IMR-90 (cell line): ENCODE results near the gene UCHL5. TPM values are rescaled to one million over a fixed set of nuclear protein-coding genes. Genes with fewer than 3 reads are reported as not detected.
"Not testable (repeated sequence)": the region's sequence is repeated elsewhere in the genome, so short reads cannot be mapped to it uniquely, and the experiment has no call there.

ENCODE experiments used
- ATAC-seq: fragments of 200-7000 bp; cut with Tn5 transposase; 2 replicates; pipeline ENCODE4 v1.9.1; 2020; ENCODE audit warnings: low read depth, mild to moderate bottlenecking, moderate library complexity
- BruUV-seq: library from RNA; stranded (reverse); fragments of 400-500 nt; replicated peaks from 2 replicates; lab custom pipeline; 2021; lab: Mats Ljungman, UMichigan
- CTCF ChIA-PET: fragments of 300-600 bp; formaldehyde crosslinking; extraction: SDS; loops from one replicate; lab custom pipeline; 2021; ENCODE audit warnings: antibody characterized with exemption; lab: Yijun Ruan, JAX
- POLR2A ChIA-PET: fragments of 300-600 bp; sonication (Branson Sonifier 250); formaldehyde crosslinking; loops from one replicate; lab custom pipeline; 2022; ENCODE audit warnings: antibody characterized with exemption; ENCODE audit not compliant: unreplicated experiment; lab: Charles Lee
- DNase-seq: peaks from one replicate; pipeline ENCODE4 v3.0.0; 2013
- H2AFZ ChIP-seq: replicated peaks from 2 replicates; pipeline ENCODE3; 2013; ENCODE audit warnings: low read length, mild to moderate bottlenecking; ENCODE audit not compliant: poor library complexity
- H2AK5ac ChIP-seq: 2 replicates; pipeline ENCODE4 v1.6.1; 2013; ENCODE audit warnings: low read depth, low read length, inconsistent platforms
- H2AK9ac ChIP-seq: replicated peaks from 2 replicates; pipeline ENCODE3; 2013; ENCODE audit warnings: mild to moderate bottlenecking, low read depth, low read length, moderate library complexity; ENCODE audit not compliant: poor library complexity
- H2BK120ac ChIP-seq: 2 replicates; pipeline ENCODE4 v1.6.1; 2013; ENCODE audit warnings: low read depth, low read length, inconsistent platforms
- H2BK15ac ChIP-seq: 3 replicates; pipeline ENCODE4 v1.6.1; 2013; ENCODE audit warnings: low read depth, low read length, inconsistent platforms
- H2BK20ac ChIP-seq: 2 replicates; pipeline ENCODE4 v1.6.1; 2013; ENCODE audit warnings: low read depth, mild to moderate bottlenecking, inconsistent platforms, low read length, moderate library complexity
- H2BK5ac ChIP-seq: 2 replicates; pipeline ENCODE4 v1.6.1; 2013; ENCODE audit warnings: mild to moderate bottlenecking, low read depth, low read length, inconsistent platforms; ENCODE audit not compliant: poor library complexity, severe bottlenecking
- H3K14ac ChIP-seq: replicated peaks from 2 replicates; pipeline ENCODE4 v1.6.1; 2013; ENCODE audit warnings: low read depth, low read length, inconsistent platforms
- H3K18ac ChIP-seq: 2 replicates; pipeline ENCODE4 v1.6.1; 2013; ENCODE audit warnings: low read depth, low read length, control low read depth
- H3K23ac ChIP-seq: 2 replicates; pipeline ENCODE4 v1.6.1; 2013; ENCODE audit warnings: low read depth, low read length, inconsistent platforms
- H3K27ac ChIP-seq: 2 replicates; pipeline ENCODE4 v1.5.1; 2013; ENCODE audit warnings: mild to moderate bottlenecking, control low read depth, low read length; ENCODE audit not compliant: insufficient read depth
- H3K27me3 ChIP-seq: 2 replicates; pipeline ENCODE4 v1.6.1; 2013; ENCODE audit warnings: low read length; ENCODE audit not compliant: control insufficient read depth, insufficient read depth
- H3K36me3 ChIP-seq: 2 replicates; pipeline ENCODE4 v1.6.1; 2013; ENCODE audit warnings: low read length, mixed read lengths; ENCODE audit not compliant: control insufficient read depth, insufficient read depth
- H3K4ac ChIP-seq: 2 replicates; pipeline ENCODE4 v1.6.1; 2013; ENCODE audit warnings: low read depth, low read length, inconsistent platforms
- H3K4me1 ChIP-seq: 2 replicates; pipeline ENCODE4 v1.6.1; 2013; ENCODE audit warnings: low read length, mixed read lengths; ENCODE audit not compliant: control insufficient read depth, insufficient read depth
- H3K4me2 ChIP-seq: 2 replicates; pipeline ENCODE4 v1.6.1; 2013; ENCODE audit warnings: low read depth, mild to moderate bottlenecking, control low read depth, low read length, moderate library complexity
- H3K4me3 ChIP-seq: 2 replicates; pipeline ENCODE4 v1.5.1; 2013; ENCODE audit warnings: low read depth, mild to moderate bottlenecking, control low read depth, low read length, moderate library complexity; ENCODE audit not compliant: insufficient read depth
- H3K56ac ChIP-seq: 2 replicates; pipeline ENCODE4 v1.6.1; 2013; ENCODE audit warnings: low read length, inconsistent platforms; ENCODE audit not compliant: insufficient read depth; ENCODE audit errors: extremely low read depth
- H3K79me1 ChIP-seq, 2 experiments: 2 replicates each; pipeline ENCODE4 v1.6.1; 2013; ENCODE audit warnings: low read length in 2 of 2, inconsistent platforms in 1 of 2, low read depth in 1 of 2
- H3K9ac ChIP-seq: 2 replicates; pipeline ENCODE4 v1.6.1; 2013; ENCODE audit warnings: low read depth, low read length, control low read depth
- H3K9me1 ChIP-seq: 2 replicates; pipeline ENCODE4 v1.6.1; 2013; ENCODE audit warnings: low read length, inconsistent platforms; ENCODE audit not compliant: insufficient read depth
- H3K9me3 ChIP-seq: 2 replicates; pipeline ENCODE4 v1.6.1; 2013; ENCODE audit warnings: low read length; ENCODE audit not compliant: control insufficient read depth, insufficient read depth
- H4K20me1 ChIP-seq: 2 replicates; pipeline ENCODE4 v1.6.1; 2013; ENCODE audit warnings: low read length, inconsistent platforms; ENCODE audit not compliant: insufficient read depth
- H4K5ac ChIP-seq: 2 replicates; pipeline ENCODE4 v1.6.1; 2013; ENCODE audit warnings: mild to moderate bottlenecking, low read depth, low read length, control low read depth
- H4K8ac ChIP-seq, 2 experiments: 2 replicates each; pipeline ENCODE4 v1.6.1; 2013; ENCODE audit warnings: low read depth in 2 of 2, low read length in 2 of 2, control low read depth in 1 of 2, inconsistent platforms in 1 of 2
- H4K91ac ChIP-seq: 2 replicates; pipeline ENCODE4 v1.6.1; 2013; ENCODE audit warnings: low read depth, low read length, inconsistent platforms; ENCODE audit not compliant: insufficient read depth
- RCOR1 ChIP-seq: IDR thresholded peaks from 2 replicates; pipeline ENCODE4 v1.6.1; 2012; ENCODE audit warnings: mild to moderate bottlenecking, low read length, improper control_type of control experiment; ENCODE audit not compliant: insufficient replicate concordance
- WGBS, 2 experiments: methylation state at CpG; one replicate each; pipeline versions ENCODE4 v1.1.5 to v1.1.7; 2013; ENCODE audit warnings: missing lambda C conversion rate in 2 of 2; ENCODE audit not compliant: insufficient read length in 1 of 2; ENCODE audit errors: extremely low coverage in 2 of 2; 5-methylcytosine and 5-hydroxymethylcytosine counted together
- dilution Hi-C: fragments of 300-500 bp; cut with HindIII; formaldehyde crosslinking; loops from one replicate; pipeline ENCODE4 v1.14.3; 2018; ENCODE audit warnings: low sequenced_read_pairs; ENCODE audit not compliant: unreplicated experiment
- in situ Hi-C: fragments of 300-500 bp; cut with MboI; formaldehyde crosslinking; loops from 3 replicates; pipeline ENCODE4 v1.14.3; 2019; ENCODE audit warnings: low sequenced_read_pairs, inconsistent platforms, mixed read lengths
- intact Hi-C: fragments of 100-400 bp; cut with micrococcal nuclease; formaldehyde crosslinking; loops from 2 replicates; pipeline ENCODE4 v1.10.0; 2022
- polyA plus RNA-seq, 3 experiments: library from polyadenylated mRNA; depleted of rRNA; stranded (reverse); fragments of >200 nt; gene quantifications; 2 replicates each; pipeline ENCODE4 v1.2.3, GENCODE V29; 2012; ENCODE audit warnings: low replicate concordance in 1 of 3
- total RNA-seq: library from RNA; depleted of rRNA; stranded (reverse); fragments of >200 nt; gene quantifications from 2 replicates; pipeline ENCODE4 v1.2.3, GENCODE V29; 2012

Gene UCHL5
- total and polyA plus RNA-seq, 2 of the 4 experiments (the other 2 are of a cell fraction), result 12.9 to 18.4 TPM

GRCh38 chr1:192993426-192994085 is 65.6 kb downstream of the UCHL5 start (continued):
- no peak for TF ChIP-seq RCOR1

GRCh38 chr1:192986748-192987334 is 72.3 kb downstream of the UCHL5 start:
- POLR2A ChIA-PET, H2BK5ac ChIP-seq: not testable (repeated sequence)
- WGBS, 2 experiments, result 95% methylated on average over 12 of the region's 38 CpGs; no CpG with 5 or more reads in 1 of the 2 experiments

More at GRCh38 chr1:192986748-192987334, 72.3 kb downstream of the UCHL5 start:
- BruUV-seq, in situ Hi-C loops, H3K9ac ChIP-seq, H4K8ac ChIP-seq, H3K27me3 ChIP-seq, H3K4me3 ChIP-seq, H3K4ac ChIP-seq, CTCF ChIA-PET, H2AK5ac ChIP-seq, H4K5ac ChIP-seq, H3K9me3 ChIP-seq, H4K91ac ChIP-seq, H3K9me1 ChIP-seq, H3K4me2 ChIP-seq, H3K14ac ChIP-seq, H2BK20ac ChIP-seq, H3K36me3 ChIP-seq, H2AFZ ChIP-seq, intact Hi-C loops, H2BK120ac ChIP-seq, DNase-seq, ATAC-seq, H2BK15ac ChIP-seq, dilution Hi-C loops, H2AK9ac ChIP-seq, H3K79me1 ChIP-seq, H3K27ac ChIP-seq, H3K56ac ChIP-seq, H3K18ac ChIP-seq, H4K20me1 ChIP-seq, H3K4me1 ChIP-seq, H3K23ac ChIP-seq: not testable (repeated sequence)
